C4-2B (cell line): Measurements from ENCODE around the gene KIAA0825.

Source experiments
- ZFX ChIP-seq: fragments of 450-650 bp; IDR thresholded peaks from 2 replicates; pipeline ENCODE4 v1.6.1; 2017
- TF ChIP-seq, protein P1 (sequence below): fragments of 450-650 bp; conservative IDR thresholded peaks from 2 replicates; pipeline ENCODE4 v1.5.1; 2017; ENCODE audit warnings: mild to moderate bottlenecking

DNA sequence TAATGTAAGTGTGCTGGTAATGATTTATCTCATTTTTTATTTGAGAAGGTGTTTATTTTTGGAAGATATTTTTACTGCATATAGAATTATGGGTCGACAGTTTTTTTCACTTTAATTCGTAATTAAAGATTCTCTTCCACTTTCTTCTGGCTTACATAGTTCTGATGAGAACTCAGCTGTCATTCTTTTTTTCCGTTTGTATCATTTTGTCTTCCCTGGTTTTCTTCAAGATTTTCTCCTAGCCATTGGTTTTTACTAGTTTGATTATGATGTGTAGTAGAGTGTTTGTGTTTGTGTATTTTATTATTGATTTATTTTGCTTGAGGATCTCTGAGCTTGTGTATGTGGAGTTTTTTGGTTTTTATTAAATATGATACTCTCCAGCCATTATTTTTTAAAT lies 21.8 kb upstream of the KIAA0825 start:
- TF ChIP-seq, protein P1, sequence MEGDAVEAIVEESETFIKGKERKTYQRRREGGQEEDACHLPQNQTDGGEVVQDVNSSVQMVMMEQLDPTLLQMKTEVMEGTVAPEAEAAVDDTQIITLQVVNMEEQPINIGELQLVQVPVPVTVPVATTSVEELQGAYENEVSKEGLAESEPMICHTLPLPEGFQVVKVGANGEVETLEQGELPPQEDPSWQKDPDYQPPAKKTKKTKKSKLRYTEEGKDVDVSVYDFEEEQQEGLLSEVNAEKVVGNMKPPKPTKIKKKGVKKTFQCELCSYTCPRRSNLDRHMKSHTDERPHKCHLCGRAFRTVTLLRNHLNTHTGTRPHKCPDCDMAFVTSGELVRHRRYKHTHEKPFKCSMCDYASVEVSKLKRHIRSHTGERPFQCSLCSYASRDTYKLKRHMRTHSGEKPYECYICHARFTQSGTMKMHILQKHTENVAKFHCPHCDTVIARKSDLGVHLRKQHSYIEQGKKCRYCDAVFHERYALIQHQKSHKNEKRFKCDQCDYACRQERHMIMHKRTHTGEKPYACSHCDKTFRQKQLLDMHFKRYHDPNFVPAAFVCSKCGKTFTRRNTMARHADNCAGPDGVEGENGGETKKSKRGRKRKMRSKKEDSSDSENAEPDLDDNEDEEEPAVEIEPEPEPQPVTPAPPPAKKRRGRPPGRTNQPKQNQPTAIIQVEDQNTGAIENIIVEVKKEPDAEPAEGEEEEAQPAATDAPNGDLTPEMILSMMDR: no peak
- TF ChIP-seq ZFX: no peak
